ENCODE measurements around the gene ARHGAP32. TPM values are rescaled to one million over a fixed set of nuclear protein-coding genes. Genes with fewer than 3 reads are reported as not detected.

The ARHGAP32 gene
- polyA plus RNA-seq, 1 donor from 2014 or later: 12.0 TPM

- Histone ChIP-seq H3F3A (ENCODE audit: insufficient read depth, low read length, poor library complexity, severe bottlenecking) (no peaks in the 10 kb centered on the region), H3K27ac (ENCODE audit: low read length) (no peak overlapping the region), H3K4me2 (ENCODE audit: low read length) (no peak overlapping the region), H4K20me1 (ENCODE audit: insufficient read depth) (no peaks in the 10 kb centered on the region), H3K9me2 (ENCODE audit: insufficient read depth, low read length) (no peaks in the 10 kb centered on the region), H3K4me3 (ENCODE audit: low read length) (no peak overlapping the region), H3K79me2 (replicated peaks; ENCODE audit: insufficient read depth, low read length) (peaks cover 11% of the 10 kb centered on the region), H3K9ac (ENCODE audit: low read length) (no peak overlapping the region), H2AFZ (ENCODE audit: low read depth, low read length) (no peak overlapping the region), H3K36me3 (ENCODE audit: insufficient read depth, low read length) (no peaks in the 10 kb centered on the region), H3K9me3 (ENCODE audit: low read length) (no peaks in the 10 kb centered on the region), H3K27me3 (ENCODE audit: insufficient read depth, low read depth, low read length) (no peaks in the 10 kb centered on the region)
- TF ChIP-seq EP300 (conservative IDR thresholded peaks at IDR 0.05; ENCODE audit: poor library complexity, severe bottlenecking) (no peak), MXI1 (conservative IDR thresholded peaks at IDR 0.05; ENCODE audit: poor library complexity, severe bottlenecking) (no peak), REST (IDR thresholded peaks at IDR 0.05; ENCODE audit: borderline replicate concordance) (no peak)
Observed at GRCh38 chr11:129184581-129184980, 7.5 kb downstream of the ARHGAP32 start.

- Histone ChIP-seq H3K79me2 (replicated peaks; ENCODE audit: insufficient read depth, low read length) (peaks cover 19% of the 10 kb centered on the region), H3K9me3 (ENCODE audit: low read length) (no peaks in the 10 kb centered on the region)
Observed at GRCh38 chr11:129167315-129167714, 24.8 kb downstream of the ARHGAP32 start.

More at GRCh38 chr11:129167315-129167714, 24.8 kb downstream of the ARHGAP32 start:
- H4K20me1 ChIP-seq (ENCODE audit: insufficient read depth): no peaks in the 10 kb centered on the region
- no peaks in the 10 kb centered on the region for H3K9me2 ChIP-seq (ENCODE audit: insufficient read depth, low read length)
- H3K36me3 ChIP-seq (ENCODE audit: insufficient read depth, low read length): no peaks in the 10 kb centered on the region
- H3K4me2 ChIP-seq (ENCODE audit: low read length): no peak overlapping the region
- H3K9ac ChIP-seq (ENCODE audit: low read length): no peak overlapping the region
- H3K27me3 ChIP-seq (ENCODE audit: insufficient read depth, low read depth, low read length): no peaks in the 10 kb centered on the region
- no peak overlapping the region for H2AFZ ChIP-seq (ENCODE audit: low read depth, low read length)
- no peak overlapping the region for H3K4me3 ChIP-seq (ENCODE audit: low read length)
- no peak overlapping the region for H3K27ac ChIP-seq (ENCODE audit: low read length)
- TF ChIP-seq MXI1 (conservative IDR thresholded peaks at IDR 0.05; ENCODE audit: poor library complexity, severe bottlenecking): no peak
- no peak for TF ChIP-seq EZH2 (IDR thresholded peaks at IDR 0.05; ENCODE audit: borderline replicate concordance, insufficient read depth, low read length, poor library complexity, severe bottlenecking)
- TF ChIP-seq POLR2AphosphoS5 (IDR thresholded peaks at IDR 0.05): no peak
- no peak for TF ChIP-seq REST (IDR thresholded peaks at IDR 0.05; ENCODE audit: borderline replicate concordance)
- no peak for TF ChIP-seq SMC3 (conservative IDR thresholded peaks at IDR 0.05; ENCODE audit: poor library complexity)
- TF ChIP-seq RAD21 (conservative IDR thresholded peaks at IDR 0.05): no peak
- no peak for TF ChIP-seq TAF1 (IDR thresholded peaks at IDR 0.05; ENCODE audit: low read depth)
- TF ChIP-seq CTCF (IDR thresholded peaks at IDR 0.05; ENCODE audit: poor library complexity, severe bottlenecking): no peak
- no peaks in the 10 kb centered on the region for H3F3A ChIP-seq (ENCODE audit: insufficient read depth, low read length, poor library complexity, severe bottlenecking)
